SK-N-SH treated with all-trans-retinoic acid at 6 μM for 48 hours (cell line): ENCODE data around the gene CGB7.

Experiments used
- PATZ1 ChIP-seq: fragments of 250-450 bp; sonication (Bioruptor Pico); IDR thresholded peaks from 2 replicates; pipeline ENCODE4 v1.8.0; 2020; ENCODE audit warnings: mild to moderate bottlenecking, moderate library complexity, borderline replicate concordance
- ZC3H10 ChIP-seq: fragments of 250-450 bp; sonication (Bioruptor Pico); IDR thresholded peaks from 2 replicates; pipeline ENCODE4 v1.5.1; 2021; ENCODE audit warnings: mild to moderate bottlenecking, moderate library complexity

GRCh38 chr19:49017666-49018351 is 39.7 kb downstream of the CGB7 start:
- TF ChIP-seq PATZ1 (CRISPR knock-in tag): no peak
- TF ChIP-seq ZC3H10: no peak
